Activated naive CD4-positive, alpha-beta T cell (primary cell): ENCODE results near the gene NOTCH1.

Source experiments
- DNase-seq, 4 experiments: peaks; one replicate each; lab custom pipeline; 2025; lab: John Stamatoyannopoulos, UW

NOTCH1 gene

DNA sequence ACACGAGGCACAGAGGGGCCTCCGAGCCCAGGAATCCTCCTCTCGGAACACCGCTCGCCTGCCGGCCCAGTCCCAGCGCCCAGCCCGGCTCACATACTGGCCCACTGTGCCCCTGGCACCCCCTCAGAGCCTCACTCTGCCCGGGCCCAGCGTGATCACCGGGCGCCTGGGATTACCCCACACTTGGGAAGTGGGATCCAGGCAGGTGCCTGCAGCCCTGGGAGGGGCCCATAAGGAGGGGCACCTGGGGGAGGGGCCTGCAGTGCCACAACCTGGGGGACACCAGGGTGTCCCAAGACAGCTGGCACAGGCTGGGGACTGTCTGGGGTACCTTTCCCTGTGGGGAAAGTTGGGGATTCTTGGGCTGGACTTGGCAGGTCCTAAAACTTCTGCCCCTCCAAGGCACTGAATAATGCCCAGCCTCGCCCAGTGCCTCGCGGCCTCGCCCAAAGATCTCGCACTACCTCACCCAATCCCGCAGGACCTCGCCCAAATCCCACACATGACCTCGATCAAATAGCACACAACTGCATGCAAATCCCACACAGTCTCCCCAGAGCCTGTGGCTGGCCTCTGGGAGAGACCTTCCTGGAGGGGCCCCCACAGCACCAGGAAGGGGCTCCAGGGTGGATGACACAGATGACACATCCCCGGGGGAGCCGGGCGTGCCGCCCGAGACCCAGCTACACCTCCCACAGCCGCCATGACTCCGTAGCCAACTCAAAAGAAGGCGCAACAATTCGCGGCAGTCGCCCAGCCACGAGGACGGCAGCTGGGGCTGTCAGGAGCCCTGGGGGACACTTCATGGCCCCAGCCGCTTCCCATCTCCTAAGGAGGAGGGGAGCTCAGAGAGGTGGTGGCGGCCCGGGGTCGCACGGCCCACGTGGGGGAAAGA is 13.7 kb downstream of the NOTCH1 start:
- DNase-seq = no peak

DNA sequence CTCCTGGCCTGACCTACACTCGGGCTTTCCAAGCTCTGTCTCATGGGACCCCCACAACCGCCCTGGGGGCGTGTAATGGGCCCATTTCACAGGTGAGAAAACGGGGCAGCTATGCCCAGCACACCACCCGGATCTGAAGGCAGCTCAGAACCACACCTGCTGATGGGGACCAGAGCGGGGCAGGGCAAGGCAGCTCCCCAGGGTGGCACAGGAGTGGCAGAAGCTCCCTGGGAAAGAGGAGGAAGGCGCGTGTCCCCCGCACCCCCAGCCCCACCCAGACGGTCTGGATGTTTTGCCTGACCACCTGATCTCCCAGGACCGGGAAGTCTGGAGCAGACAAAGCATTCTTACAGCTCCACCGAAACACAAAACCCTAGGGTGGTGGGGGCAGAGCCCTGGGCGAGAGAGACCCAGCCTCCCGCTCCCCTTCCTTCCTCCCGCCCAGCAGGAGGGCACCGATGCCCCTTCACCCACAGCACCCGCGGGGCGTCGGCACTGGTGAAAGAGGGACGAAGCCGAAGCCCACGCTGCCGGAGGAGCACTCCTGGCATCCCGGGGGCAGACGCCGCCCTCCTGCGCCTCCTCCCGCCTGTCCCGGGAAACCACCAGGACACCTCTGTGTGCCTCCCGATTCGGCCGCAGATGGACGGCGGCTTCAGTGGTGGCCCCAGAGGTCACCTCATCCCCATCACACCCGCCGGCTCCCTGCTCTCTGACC is 14.5 kb downstream of the NOTCH1 start:
- DNase-seq = no peak

DNA sequence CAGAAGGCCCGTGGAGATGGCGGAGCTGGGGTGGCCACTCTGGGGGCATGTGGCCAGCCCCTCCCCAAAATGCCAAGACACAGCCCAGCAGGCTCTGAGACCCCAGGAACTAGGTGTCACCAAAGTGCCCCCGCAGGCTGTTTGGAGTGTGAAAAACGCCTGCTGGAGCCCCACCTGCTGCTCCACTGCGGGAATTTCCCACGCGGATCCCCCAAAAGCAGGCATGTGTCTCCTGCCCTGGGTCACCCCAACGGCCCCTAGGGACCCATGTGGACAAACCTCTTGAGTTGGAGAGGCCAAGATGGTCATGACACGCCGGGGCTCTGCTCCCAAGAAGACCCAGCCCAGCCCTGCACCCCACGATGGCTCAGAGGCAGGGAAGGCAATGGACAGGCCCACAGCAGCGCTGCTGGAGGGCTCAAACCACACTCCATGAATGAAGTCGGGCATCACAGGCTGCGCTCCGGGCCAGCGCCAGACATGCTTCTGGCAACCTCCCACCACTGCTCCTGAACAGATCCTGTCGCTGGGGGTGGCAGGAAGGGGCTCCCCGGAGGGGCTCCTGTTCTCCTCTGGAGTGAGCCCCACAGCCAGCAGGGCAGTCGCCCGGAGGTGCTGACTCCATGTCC is 15.3 kb downstream of the NOTCH1 start:
- no peak for DNase-seq

DNA sequence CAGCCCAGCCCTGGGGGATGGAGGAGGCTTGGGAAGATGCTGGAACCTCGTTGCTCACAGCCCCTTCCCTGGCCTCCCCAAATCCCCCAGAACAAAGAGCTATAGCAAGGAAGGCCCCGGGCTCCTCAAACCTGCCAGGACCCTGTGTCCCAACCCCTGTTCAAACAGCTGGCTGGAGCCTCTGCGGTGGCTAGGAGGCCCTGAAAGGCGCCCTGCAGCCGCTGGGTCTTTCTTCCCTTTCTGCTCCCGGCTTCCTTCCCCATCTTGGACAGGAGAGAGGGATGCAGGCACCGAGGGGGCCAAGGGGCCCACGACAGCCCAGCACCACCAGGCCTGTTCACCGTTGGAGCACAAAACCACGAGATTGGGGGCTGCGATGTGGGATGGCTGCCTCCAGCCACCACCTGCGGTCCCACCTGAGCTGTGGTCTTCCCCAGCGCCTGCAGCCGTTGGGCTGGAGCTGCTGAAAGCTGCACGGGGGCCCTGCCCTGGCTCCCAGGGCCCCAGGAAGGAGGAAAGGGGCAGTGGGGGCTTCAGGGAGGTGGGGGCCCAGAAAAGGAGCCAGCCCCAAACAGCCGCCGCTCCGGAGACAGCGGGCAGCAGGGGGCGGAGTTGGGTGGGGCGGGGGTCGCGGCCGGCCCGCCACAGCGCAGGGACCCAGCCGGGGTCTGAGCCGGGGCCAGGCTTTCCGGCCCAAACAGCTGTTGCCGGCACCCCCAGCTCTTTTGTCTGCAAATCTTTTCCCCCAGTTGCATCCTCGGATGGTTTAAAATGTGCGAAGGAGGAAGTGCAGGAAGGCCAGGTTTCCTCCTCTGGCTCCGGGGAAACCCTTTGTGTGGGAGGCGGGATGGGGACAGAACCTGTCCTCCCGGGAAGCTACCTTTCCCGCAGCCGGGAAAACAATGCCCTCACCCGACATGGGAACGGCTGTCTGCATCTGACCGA is 16.1 kb downstream of the NOTCH1 start:
- DNase-seq = no peak

DNA sequence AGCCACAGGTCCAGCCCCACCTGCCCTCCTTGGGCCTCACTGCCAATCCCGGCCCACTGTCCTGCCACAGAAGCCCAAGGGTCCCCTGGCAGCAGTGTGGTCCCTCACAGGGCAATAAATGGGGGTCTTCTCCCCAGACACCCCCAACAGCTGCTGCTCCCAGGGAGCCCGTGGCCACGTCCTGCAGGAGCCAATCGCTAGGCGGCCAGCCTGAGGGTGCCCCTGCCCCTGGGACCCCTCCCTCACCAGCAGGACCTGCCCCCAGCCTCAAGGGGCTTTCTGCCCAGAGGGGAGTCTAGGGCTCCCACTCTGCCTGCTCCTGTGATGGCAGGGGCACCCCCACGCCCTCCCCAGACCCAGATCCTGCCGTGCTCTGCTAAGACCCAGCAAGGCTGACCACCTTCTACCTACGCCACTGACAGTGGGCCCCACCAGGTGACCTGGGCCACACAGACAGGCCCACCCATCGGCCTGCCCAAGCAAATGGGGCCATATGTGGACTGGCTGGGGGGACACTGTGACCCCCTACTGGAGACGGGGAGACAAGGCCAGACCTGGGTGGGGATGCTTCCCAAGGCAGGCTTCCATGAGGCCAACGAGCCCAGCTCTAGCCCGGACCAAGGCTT is 17.0 kb downstream of the NOTCH1 start:
- DNase-seq = no peak

DNA sequence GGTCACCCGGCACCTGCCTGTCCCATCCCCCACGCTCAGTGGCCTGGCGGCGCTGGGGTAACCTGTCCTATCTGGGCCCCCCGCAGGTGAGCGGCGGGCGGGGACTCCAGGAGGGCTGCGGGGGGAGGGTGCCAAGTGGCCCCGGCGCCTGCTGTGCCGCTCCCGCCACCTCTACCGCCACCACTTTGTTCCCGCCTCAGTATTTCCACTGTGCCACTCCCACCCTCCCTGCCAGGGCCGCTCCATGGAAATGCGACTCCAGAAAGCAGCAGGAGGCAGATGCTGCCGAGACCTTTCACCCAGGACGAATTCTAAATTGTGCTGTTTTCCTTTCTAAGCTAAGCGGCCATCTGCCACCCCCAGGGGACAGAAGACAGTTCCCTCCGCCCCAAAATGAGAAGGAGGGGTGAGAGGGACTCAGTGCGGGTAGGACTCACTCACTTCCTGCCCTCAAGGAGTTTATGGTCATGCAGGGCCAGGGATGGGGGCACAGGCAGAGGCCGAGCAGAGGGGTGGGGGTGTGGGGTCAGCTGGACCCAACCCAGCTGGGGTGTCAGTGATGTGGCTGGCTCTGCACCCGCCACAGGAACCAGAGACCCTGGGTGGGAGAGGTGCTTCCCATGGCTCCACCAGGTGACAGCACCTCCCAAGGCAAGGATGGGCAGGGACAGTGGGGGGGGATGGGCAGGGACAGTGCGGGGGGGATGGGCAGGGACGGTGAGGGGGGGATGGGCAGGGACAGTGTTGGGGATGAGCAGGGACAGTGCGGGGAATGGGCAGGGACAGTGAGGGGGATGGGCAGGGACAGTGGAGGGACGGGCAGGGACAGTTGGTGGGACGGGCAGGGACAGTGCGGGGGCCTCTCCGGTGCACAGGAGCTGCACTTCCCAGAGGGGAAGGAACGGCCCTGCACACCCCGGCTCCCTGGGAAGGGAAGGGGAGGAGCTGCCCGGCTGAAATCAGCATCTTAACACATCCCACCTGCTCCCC is 17.8 kb downstream of the NOTCH1 start:
- DNase-seq = no peak

DNA sequence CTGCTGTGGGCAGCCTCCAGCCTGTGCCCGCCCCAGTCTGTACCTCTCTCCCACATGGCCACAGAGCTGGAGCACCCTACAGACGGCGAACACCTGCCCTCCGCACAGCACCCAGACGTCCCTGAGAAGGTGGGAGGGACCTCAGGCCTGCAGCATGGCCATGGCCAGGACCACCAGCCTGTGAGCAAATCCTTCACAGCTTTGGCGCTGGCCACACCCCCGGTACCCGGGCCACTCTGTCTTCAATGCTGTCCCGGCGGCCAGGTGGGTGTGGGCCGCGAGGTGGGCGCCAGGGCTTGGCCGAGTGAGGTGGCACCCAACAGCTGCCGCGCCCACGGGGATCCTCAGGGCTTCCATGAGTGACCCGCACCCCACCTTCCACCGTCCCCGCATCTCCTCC is 18.7 kb downstream of the NOTCH1 start:
- DNase-seq = no peak

DNA sequence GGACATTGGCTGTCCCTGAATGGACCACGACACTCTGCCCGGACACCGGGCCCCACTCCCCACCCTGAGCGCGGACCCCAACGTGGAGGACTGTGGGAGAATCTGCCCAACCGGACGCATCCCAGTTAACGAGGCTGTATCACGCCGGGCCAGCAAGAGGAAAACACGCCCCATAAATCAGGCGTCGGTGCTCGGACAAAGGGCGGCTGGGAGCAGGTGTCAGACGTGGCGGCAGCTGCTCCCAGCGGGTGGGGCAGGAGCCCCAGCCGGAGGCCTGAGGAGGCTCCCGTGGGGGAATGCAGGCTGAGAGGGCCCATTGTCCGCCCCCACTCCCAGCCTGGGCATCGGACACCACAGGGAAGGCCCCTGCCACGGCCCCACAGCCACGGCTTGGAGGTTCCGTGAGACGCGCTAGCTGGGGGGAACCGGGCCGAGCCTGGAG is 19.2 kb downstream of the NOTCH1 start:
- DNase-seq = no peak

DNA sequence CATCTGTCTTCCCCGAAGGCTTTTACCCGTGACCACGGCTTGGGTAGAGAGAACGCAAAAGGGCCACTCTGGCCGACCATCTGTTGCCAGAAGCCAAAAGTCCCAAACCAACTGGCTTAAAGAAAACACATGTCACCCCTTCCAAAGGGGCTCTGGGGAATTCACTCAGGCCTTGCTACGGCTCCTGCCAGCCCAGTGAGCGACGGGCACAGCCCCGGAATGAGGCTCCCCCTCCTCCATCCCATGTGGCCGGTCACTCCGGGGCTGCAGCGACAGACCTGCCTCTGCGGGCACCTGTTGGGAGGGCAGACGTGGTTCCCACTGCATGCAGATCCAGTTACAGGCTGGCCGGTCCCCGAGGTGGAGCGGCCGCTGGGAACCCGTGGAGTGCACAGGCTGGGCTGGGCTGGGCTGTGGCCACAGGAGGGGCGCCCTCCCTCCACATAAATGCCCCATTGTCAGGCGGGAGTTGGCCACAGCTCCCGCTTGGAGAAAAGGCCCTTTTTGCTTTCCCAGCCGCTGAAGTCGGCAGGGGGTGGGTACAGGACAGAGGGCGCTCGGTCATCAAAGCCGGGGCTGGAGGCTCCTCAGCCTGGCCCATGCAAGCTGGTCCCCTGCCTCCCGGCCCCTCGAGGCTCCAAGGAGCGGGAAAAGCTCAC is 19.9 kb downstream of the NOTCH1 start:
- no peak for DNase-seq

DNA sequence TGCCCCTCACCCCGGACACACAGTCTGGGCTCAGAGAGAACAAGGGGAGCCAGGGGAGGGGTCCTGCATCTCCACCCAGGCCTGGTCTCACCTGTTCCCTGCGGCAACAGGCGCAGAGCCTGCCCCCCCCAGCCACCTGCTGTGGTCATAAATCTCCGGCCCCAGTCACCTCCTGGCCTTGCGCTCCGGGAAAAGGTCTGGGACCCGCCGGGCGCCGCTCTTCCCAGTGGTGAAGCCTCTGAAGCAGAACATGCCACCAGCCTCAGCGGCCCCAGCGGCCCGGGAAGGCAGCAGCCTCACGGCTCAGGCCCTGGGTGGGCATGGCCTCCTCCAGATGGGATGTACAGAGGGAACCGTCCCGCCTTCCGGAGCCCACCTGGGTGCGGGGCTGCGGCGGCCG is 20.6 kb downstream of the NOTCH1 start:
- no peak for DNase-seq

DNA sequence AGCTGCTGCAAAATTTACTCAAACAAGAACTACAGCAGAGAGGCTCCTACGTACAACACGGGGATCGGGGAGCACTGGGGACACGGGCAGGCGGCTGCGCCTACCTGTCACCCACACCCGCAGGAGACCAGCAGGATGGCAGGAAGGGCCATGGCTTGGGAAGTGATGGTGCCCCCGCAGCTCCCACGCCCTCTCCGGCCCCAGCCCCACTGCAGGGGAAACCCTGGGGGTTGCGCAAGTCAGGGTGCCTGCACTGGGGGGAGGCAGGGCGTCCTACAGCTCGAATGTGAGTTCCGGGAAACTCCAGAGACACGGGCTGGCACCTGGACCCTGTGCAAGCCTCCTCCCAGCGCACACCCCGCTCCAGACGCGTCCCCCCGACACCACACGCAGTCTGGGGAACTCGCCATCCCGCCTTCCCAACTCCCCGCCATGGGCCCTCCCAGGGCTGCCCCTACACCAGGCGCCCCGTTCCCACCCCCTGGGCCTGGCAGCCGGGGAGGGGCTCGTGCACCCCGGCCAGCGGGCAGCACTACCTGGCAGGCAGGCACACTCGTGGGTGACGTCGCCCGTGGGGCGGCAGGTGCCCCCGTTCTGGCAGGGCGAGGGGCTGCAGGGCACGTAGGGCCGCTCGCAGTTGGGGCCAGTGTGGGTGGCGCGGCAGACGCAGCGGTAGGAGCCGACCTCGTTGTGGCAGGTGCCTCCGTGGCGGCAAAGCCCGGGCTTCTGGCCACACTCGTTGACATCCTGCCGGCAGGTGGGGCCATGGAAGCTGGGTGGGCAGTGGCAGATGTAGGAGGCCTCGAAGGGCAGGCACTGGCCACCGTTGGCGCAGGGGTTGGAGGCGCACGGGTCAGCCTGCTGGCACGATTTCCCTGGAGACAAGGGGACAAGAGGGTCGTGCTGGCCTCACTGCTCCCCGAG is 23.3 kb downstream of the NOTCH1 start:
- DNase-seq = no peak

DNA sequence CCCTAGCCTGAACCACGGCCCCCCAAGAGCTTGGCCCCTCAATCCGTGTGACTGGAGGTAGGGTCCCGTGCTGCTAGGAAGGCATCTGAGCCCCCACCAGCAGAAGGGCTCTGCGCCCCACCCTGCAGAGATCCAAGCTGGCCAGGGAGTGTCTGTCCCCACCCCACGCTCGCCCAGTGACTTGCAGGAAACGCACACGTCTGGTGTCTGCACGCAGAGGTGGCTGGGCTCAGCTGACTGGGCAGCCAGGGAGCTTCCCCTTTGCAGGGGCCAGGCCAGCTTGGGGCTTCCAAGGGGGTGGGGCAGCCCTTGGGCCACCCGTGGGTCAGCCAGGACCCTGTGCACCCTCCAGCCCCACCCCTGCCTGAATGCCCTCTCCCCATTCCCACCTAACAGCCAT is 24.3 kb downstream of the NOTCH1 start:
- no peak for DNase-seq

DNA sequence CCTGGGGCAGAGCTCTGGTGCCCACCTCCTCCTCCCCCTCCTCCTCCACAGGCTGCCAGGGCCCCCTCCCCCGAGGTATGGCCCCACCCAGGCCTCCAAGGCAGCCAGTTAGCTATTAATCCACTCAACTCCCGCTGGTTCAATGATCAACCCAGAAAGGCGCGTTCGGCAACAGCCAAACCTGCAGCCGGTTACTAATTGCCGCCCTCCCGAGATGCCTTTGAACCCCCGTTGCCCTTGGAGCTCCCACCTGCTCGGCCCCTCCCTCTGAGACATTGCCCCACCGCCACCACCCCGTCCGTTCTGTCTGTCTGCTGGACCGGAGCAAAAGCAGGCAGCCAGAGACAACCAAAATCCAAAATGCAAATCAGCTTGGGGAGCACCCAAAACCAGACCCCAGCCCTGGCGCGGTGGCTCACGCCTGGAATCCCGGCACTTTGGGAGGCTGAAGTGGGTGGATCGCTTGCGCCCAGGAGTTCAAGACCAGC is 25.8 kb downstream of the NOTCH1 start:
- no peak for DNase-seq

DNA sequence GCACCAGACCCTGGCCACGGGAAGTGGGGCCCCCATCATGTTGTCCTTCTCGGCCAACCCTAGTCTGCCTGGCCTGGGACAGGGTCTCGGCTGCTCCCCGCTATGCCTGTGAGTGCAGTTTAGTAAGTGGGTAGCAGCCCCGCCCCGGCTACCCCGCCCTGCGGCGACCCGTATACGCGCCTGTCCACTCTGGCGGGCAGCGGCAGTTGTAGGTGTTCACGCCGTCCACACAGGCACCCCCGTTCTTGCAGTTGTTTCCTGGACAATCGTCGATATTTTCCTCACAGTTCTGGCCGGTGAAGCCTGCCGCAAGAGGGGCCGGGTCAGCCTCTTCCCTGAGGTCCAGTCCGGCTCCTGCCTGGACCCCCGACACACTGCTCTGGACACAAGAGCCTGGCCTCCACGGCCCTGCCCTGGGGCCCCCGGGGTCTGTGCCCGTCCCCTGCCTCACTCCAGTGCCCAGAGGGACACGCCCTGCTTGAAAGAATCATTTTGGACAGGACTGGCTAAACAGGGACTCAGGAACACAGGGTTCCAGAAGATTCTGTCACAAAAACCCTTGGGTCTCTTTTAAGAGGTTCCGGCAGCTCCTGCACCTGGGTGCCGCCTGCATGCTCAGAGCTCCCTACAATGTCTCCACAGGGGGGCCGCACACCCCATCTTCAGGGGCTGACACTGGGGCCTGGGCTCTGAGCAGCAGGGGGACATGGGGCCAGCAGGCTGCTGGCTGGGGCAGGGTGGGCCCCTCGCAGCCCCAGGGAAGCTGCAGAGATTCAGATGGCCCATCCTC is 26.4 kb downstream of the NOTCH1 start:
- no peak for DNase-seq

DNA sequence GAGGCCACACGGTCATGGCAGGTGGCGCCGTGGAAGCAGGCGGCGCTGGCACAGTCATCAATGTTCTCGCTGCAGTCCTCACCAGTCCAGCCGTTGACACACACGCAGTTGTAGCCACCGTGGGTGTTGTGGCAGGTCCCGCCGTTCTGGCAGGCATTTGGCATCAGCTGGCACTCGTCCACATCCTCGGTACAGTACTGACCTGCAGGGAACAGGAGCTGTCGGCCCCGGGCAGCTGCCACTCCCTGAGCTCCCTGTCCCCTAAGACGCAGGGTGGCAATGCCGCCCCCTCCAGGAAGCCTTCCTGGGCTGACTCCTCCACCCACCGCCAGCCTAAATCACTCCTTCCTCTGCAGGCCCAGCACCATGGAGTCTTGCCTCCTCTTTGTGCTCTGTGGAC is 27.2 kb downstream of the NOTCH1 start:
- no peak for DNase-seq

DNA sequence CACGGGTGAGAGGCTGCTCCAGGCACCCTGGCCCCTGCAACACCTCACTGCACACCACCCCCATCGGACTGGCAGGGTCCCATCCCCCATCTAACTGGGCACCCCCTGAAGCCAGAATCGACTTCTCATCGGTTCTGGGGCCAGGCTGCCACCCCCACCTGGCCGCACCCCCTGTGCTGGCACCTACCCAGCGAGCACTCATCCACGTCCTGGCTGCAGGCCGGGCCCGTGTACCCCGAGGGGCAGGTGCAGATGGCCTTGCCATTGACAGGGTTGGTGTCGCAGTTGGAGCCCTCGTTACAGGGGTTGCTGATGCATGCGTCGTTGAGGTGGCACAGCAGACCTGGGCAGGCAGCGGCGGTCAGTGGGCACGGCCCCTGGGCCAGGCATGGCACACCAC is 27.9 kb downstream of the NOTCH1 start:
- no peak for DNase-seq

DNA sequence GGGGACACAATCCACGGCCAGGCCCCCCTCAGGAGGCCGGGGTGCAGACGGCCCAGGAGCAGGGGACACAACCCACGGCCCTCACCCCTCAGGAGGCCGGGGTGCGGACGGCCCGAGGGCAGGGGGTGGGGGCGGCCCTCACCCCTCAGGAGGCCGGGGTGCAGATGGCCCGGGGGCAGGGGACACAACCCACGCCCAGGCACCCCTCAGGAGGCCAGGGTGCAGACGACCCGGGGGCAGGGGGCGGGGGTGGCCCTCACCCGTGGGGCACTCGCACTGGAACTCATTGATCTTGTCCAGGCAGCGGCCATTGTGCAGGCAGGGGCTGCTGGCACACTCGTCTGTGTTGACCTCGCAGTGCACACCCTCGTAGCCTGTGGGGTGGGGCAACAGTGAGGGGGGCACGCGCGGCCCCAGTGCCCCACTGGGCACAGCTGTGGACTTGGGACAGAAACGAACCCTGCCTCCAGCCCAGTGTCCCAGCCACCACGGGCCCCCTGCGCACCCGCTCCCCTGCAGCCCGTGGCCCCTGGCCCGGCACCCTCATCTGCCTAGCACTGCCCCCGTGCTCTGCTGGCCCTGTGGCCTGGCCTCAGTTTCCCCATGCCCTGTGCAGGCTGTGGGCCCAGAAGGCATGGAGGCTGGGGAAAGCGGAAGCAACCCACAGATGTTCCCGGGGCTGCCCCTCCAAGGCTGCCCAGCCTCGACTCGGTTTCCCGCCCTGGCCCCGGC is 28.7 kb downstream of the NOTCH1 start:
- no peak for DNase-seq
